ENCODE results near the gene BRD7. TPM values are rescaled to one million over a fixed set of nuclear protein-coding genes. Genes with fewer than 3 reads are reported as not detected.

Gene BRD7
- total RNA-seq, 1 donor from 2014 or later: 80.8 TPM

DNA sequence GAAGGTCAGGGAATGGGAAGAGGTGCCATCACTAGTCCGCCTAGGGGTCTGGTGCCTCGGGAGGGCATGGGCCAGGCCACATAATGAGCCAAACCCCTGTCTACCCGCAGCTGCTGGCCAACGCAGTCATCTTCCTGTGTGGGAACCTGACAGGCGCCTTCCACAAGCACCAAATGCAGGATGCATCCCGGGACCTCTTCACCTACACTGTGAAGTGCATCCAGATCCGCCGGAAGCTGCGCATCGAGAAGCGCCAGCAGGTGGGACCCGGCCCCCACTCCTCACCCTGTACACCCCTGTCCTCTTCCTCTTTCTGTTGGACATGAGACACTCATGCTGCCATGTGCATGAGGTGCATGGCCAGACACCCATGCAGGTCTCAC lies 76.2 kb downstream of the BRD7 start:
- Mint-ChIP-seq H3K27ac (ENCODE audit: unreplicated experiment) (no peak overlapping the region), H3K9me3 (ENCODE audit: unreplicated experiment) (peaks cover 16% of the 10 kb centered on the region), H3K27me3 (ENCODE audit: unreplicated experiment) (peaks cover 5% of the 10 kb centered on the region), H3K4me3 (ENCODE audit: unreplicated experiment) (no peak overlapping the region), H3K4me1 (ENCODE audit: low read depth, unreplicated experiment) (peaks cover 5% of the 10 kb centered on the region), H3K36me3 (ENCODE audit: unreplicated experiment) (no peaks in the 10 kb centered on the region)
- no peak for DNase-seq
- TF ChIP-seq, protein P1, sequence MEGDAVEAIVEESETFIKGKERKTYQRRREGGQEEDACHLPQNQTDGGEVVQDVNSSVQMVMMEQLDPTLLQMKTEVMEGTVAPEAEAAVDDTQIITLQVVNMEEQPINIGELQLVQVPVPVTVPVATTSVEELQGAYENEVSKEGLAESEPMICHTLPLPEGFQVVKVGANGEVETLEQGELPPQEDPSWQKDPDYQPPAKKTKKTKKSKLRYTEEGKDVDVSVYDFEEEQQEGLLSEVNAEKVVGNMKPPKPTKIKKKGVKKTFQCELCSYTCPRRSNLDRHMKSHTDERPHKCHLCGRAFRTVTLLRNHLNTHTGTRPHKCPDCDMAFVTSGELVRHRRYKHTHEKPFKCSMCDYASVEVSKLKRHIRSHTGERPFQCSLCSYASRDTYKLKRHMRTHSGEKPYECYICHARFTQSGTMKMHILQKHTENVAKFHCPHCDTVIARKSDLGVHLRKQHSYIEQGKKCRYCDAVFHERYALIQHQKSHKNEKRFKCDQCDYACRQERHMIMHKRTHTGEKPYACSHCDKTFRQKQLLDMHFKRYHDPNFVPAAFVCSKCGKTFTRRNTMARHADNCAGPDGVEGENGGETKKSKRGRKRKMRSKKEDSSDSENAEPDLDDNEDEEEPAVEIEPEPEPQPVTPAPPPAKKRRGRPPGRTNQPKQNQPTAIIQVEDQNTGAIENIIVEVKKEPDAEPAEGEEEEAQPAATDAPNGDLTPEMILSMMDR (IDR thresholded peaks at IDR 0.05; ENCODE audit: partially characterized antibody, unreplicated experiment): no peak

DNA sequence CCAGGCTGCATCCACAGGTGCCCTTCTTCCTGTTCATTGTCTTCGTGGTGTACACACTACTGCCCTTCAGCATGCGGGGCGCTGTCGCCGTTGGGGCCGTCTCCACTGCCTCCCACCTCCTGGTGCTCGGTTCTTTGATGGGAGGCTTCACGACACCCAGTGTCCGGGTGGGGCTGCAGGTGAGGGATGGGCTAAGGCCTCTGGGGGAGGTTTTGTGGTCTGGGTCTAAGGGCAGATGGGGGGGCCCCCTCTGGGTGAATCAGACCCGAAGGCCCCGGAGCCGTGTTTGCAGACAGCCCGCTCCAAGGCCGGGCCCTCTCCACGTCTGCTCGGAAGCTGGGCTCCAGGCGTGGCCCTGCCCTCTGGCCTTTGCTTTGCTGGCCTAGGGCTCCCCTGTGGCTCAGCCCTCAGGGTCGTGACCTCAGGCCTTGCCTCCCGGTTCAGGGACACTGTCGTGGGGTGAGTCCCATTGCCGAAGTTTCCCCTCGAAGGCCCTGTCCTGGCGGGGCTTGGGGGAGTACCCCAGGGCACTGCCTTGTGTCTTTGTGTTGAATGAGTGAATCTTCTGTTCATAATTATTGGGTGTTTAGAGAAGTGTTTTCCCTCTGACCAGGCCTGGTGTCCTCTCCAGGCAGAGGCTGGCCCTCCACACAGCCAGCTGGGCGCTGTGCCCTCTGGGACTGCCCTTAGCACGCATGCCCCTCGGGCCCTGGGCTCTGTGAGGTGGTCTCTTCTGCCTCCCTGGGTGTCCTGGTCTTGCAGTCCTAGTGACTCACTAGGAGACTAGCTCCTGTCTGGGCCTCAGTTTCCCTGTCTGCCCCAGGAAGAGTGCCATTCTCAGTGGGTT lies 76.8 kb downstream of the BRD7 start:
- Mint-ChIP-seq H3K27ac (ENCODE audit: unreplicated experiment) (no peak overlapping the region), H3K9me3 (ENCODE audit: unreplicated experiment) (peaks cover 11% of the 10 kb centered on the region), H3K4me3 (ENCODE audit: unreplicated experiment) (no peak overlapping the region), H3K4me1 (ENCODE audit: low read depth, unreplicated experiment) (peaks cover under 1% of the 10 kb centered on the region), H3K36me3 (ENCODE audit: unreplicated experiment) (no peaks in the 10 kb centered on the region), H3K27me3 (ENCODE audit: unreplicated experiment) (peaks cover 2% of the 10 kb centered on the region)
- TF ChIP-seq, protein P1 (IDR thresholded peaks at IDR 0.05; ENCODE audit: partially characterized antibody, unreplicated experiment): no peak
- DNase-seq: no peak

DNA sequence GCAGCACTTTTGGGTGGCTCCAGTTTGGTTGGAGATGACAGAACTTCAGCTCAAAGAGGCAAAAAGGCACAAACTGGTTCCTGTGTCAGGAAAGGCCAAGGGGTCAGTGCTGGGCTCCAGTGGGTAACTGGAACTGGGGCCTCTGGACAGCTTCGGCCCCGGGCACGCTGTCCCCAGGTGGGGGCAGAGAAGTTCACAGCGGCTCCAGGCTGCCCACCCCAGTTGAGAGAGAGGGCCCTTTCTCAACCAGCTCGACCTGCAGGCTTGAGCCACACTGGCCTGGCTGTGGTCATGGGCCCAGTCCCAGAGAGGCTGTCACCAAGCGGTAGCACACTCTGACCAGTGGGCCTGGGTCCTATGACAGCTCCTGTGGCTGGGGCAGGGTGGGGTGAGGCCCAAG lies 77.9 kb downstream of the BRD7 start:
- Mint-ChIP-seq H3K4me3 (ENCODE audit: unreplicated experiment) (no peak overlapping the region), H3K9me3 (ENCODE audit: unreplicated experiment) (peaks cover 11% of the 10 kb centered on the region), H3K27ac (ENCODE audit: unreplicated experiment) (no peak overlapping the region), H3K27me3 (ENCODE audit: unreplicated experiment) (peaks cover 2% of the 10 kb centered on the region), H3K36me3 (ENCODE audit: unreplicated experiment) (peaks cover 4% of the 10 kb centered on the region), H3K4me1 (ENCODE audit: low read depth, unreplicated experiment) (no peaks in the 10 kb centered on the region)
- TF ChIP-seq, protein P1 (IDR thresholded peaks at IDR 0.05; ENCODE audit: partially characterized antibody, unreplicated experiment): no peak
- DNase-seq: no peak

DNA sequence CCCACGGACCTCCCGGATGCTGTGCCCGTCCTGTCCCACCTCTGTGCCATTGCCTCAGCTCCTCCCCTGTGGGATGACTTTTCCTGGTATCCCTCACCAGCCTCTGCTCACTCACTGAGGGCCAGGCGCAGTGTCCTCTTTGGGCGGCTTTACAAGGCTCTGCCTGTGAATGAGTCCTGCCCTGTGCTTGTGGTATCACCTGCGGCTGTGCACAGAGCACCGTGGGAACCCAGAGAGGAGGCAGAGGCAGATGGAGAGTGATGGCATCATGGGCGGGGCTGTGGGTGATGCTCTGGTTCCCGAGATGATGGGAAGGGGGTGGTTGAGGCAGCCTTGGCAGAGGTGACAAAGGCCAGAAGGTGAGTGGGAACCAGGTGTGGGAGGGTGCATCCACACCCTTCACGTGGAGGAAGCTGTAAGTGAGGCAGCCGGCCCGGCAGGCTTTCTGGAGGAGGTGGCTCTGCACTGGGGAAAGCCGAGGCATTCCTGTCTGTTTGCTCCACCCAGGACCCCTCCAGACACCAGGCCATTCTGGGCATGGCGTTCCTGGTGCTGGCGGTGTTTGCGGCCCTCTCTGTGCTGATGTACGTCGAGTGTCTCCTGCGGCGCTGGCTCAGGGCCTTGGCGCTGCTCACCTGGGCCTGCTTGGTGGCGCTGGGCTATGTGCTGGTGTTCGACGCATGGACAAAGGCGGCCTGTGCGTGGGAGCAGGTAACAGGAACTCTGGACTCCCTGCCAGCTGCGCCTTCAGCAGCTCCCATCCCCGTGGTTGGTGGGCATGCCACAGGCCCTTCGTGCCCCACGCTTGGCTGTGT lies 78.6 kb downstream of the BRD7 start:
- Mint-ChIP-seq H3K9me3 (ENCODE audit: unreplicated experiment) (peaks cover 8% of the 10 kb centered on the region), H3K27ac (ENCODE audit: unreplicated experiment) (no peak overlapping the region), H3K36me3 (ENCODE audit: unreplicated experiment) (peaks cover 4% of the 10 kb centered on the region), H3K4me1 (ENCODE audit: low read depth, unreplicated experiment) (peaks cover 3% of the 10 kb centered on the region), H3K27me3 (ENCODE audit: unreplicated experiment) (peaks cover 2% of the 10 kb centered on the region), H3K4me3 (ENCODE audit: unreplicated experiment) (no peak overlapping the region)
- DNase-seq: no peak
- TF ChIP-seq, protein P1 (IDR thresholded peaks at IDR 0.05; ENCODE audit: partially characterized antibody, unreplicated experiment): no peak

Data from glutamatergic neuron (in vitro differentiated cells).